A375 (cell line): ENCODE results near the gene RNF130. TPM values are rescaled to one million over a fixed set of nuclear protein-coding genes. Genes with fewer than 3 reads are reported as not detected.

Source experiments
- small RNA-seq: library from RNA; depleted of rRNA; stranded (forward); fragments of <200 nt; gene quantifications from one replicate; pipeline ENCODE3, GENCODE V24; 2014
- total RNA-seq: library from RNA; depleted of rRNA; stranded (reverse); fragments of >200 nt; shearing (Covaris generic); gene quantifications from 2 replicates; pipeline ENCODE4 v1.2.3, GENCODE V29; 2014; rRNA removed

The RNF130 gene, protein sequence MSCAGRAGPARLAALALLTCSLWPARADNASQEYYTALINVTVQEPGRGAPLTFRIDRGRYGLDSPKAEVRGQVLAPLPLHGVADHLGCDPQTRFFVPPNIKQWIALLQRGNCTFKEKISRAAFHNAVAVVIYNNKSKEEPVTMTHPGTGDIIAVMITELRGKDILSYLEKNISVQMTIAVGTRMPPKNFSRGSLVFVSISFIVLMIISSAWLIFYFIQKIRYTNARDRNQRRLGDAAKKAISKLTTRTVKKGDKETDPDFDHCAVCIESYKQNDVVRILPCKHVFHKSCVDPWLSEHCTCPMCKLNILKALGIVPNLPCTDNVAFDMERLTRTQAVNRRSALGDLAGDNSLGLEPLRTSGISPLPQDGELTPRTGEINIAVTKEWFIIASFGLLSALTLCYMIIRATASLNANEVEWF
- 35.6 and 40.2 TPM in 2 replicates for total RNA-seq

DNA sequence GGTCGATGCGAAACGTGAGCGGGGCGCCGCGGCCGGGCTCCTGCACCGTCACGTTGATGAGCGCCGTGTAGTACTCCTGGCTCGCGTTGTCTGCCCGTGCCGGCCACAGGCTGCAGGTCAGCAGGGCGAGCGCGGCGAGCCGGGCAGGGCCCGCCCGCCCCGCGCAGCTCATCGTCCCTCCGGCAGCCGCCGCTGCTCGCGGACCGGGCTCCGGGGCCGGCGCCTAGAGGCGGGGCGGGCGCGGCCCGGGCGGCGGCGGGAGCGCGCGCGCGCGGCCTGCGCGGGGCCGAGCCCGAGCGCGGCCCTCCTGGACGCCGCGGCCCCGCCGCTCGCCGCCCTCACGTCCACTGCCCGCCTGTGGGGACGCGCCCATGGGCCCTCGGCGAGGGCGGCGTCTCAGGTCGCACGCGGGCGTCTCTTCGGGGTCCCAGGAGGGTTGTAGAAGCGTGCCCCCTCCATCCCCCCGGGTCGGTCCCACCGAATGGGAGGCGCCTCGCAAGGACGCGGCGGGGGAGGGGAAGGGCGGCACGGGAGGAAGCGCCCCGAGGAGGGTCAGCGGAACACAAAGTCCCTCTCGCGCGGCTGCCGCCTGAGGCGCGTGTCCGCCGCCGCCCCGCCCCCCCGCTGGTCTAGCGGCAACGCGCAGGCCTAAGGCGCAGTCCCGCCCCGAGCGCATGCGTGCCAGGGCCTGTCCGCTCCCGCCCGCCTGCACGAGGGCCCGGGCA is at the start of gene RNF130:
RNF130 (minus strand) TSS at position 229 of the 725 bp plus-strand sequence; CDS start at position 172, 57 bp downstream.

DNA sequence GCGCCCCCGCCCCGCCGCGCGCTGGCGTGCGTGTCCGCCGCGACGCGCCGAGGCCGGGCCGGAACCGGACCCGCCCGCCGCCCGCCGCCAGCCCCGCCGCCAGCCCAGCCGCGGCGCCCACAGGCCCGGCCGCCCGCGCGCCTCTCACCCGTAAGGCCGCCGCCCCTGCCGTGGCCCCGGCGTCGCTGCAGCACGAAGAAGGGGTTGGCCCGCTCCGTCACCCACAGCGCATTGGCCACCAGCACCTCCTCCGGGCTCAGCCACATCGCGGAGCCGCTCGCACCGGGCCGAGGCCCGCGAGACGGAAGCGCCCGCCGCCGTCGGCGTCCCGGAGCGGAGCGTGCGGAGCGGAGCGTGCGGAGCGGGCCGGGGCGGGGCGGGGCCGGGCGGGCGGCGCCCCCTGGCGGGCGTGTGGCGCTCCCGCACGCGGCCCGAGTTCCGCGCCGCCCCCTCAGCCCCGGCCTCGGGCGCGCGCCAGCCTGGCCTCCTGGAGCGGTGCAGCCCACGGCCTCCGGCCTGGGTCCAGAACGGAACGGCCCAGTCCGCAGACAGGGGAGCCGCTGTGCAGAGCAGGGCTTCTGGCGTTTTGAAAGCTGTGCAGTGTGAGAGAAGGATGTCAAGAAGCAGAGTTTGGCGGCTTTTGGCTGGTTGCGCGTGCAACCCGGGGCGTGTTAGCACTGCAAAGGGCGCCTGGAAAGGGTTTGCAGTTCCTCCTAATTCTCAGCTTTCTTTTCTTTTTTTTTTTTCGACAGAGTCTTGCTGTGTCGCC is 163.8 kb downstream of the RNF130 start, which contains the start of gene TBC1D9B:
TBC1D9B (minus strand) TSS at position 342 of the 769 bp plus-strand sequence; CDS start at position 266, 76 bp downstream.

Small RNA genes within 50 kb of the gene (small RNA-seq; reads per million reads assigned to genes)
- 1.5 reads per million, percentile 68 among the genes with 10 or more reads in this experiment for gene MIR340

Other genes with a start within 250 kb of the RNF130 start
- gene MRNIP, start 212.9 kb downstream of the RNF130 start, total RNA-seq = 15.5 and 19.2 TPM in 2 replicates
- gene TBC1D9B, start 163.9 kb downstream of the RNF130 start, total RNA-seq = 39.6 and 44.9 TPM in 2 replicates
- gene RASGEF1C, start 137.5 kb upstream of the RNF130 start, total RNA-seq = 0.32 TPM in 1 of 2 replicates, not detected in the other
- 13.3 and 15.3 TPM in 2 replicates for gene MAPK9, start 220.3 kb upstream of the RNF130 start, total RNA-seq